Posterior cingulate gyrus (tissue), 11 donors: ENCODE data around the gene USP40.

Experiments used
- DNase-seq, 10 donors: peaks; one replicate each; pipeline versions ENCODE4 v3.0.0 to v3.0.0-alpha.2; 2020 to 2021; ENCODE audit warnings: mixed read lengths in 3 of 10
- intact Hi-C: fragments of 100-400 bp; cut with DNase I; formaldehyde crosslinking; loops from one replicate; pipeline ENCODE4 v1.15.1; 2023

Gene USP40

GRCh38 chr2:233498126-233498525, 68.5 kb downstream of the USP40 start:
- no peak for DNase-seq
- intact Hi-C loops = no loop called here

- DNase-seq = no peak
- intact Hi-C loops = no loop called here
These were observed 68.9 kb downstream of the USP40 start for GRCh38 chr2:233497692-233498091.

GRCh38 chr2:233495503-233496496, 70.8 kb downstream of the USP40 start:
- no peak for DNase-seq

GRCh38 chr2:233492751-233493150, 73.8 kb downstream of the USP40 start:
- intact Hi-C loops = no loop called here
- no peak for DNase-seq

More at GRCh38 chr2:233495503-233496496, 70.8 kb downstream of the USP40 start:
- intact Hi-C loops = no loop called here

- intact Hi-C loops = no loop called here
These were observed 74.5 kb downstream of the USP40 start for GRCh38 chr2:233492078-233492477.

GRCh38 chr2:233491326-233491725, 75.3 kb downstream of the USP40 start:
- intact Hi-C loops = no loop called here
- no peak for DNase-seq

More at GRCh38 chr2:233492078-233492477, 74.5 kb downstream of the USP40 start:
- DNase-seq = no peak

- intact Hi-C loops = no loop called here
- no peak for DNase-seq
These were observed 75.8 kb downstream of the USP40 start for GRCh38 chr2:233490831-233491230.

- peak in 4 of 10 donors; percentile 59 to 91 (median 64) for DNase-seq
These were observed 76.9 kb downstream of the USP40 start for GRCh38 chr2:233489666-233490065.

GRCh38 chr2:233489143-233489542, 77.4 kb downstream of the USP40 start:
- peak in 1 of 10 donors; percentile 69 for DNase-seq
- intact Hi-C loops = no loop called here

More at GRCh38 chr2:233489666-233490065, 76.9 kb downstream of the USP40 start:
- intact Hi-C loops = no loop called here

- intact Hi-C loops = no loop called here
- no peak for DNase-seq
These were observed 78.7 kb downstream of the USP40 start for GRCh38 chr2:233487748-233488345.

- intact Hi-C loops = no loop called here
- DNase-seq = peak in 1 of 10 donors; percentile 61
These were observed 79.6 kb downstream of the USP40 start for GRCh38 chr2:233486778-233487552.

GRCh38 chr2:233486357-233486756, 80.2 kb downstream of the USP40 start:
- DNase-seq = no peak
- intact Hi-C loops = no loop called here

- intact Hi-C loops = no loop called here
- peak in 1 of 10 donors; percentile 43 for DNase-seq
These were observed 80.9 kb downstream of the USP40 start for GRCh38 chr2:233485726-233486125.

- intact Hi-C loops = no loop called here
- peak in 2 of 10 donors; percentile 43 to 73 for DNase-seq
These were observed 84.0 kb downstream of the USP40 start for GRCh38 chr2:233482616-233483015.

GRCh38 chr2:233481368-233482142, 85.0 kb downstream of the USP40 start:
- peak in 2 of 10 donors; percentile 1 to 48 for DNase-seq
- intact Hi-C loops = no loop called here

- DNase-seq = peak in 5 of 10 donors; percentile 9 to 86 (median 75)
- intact Hi-C loops = no loop called here
These were observed 85.9 kb downstream of the USP40 start for GRCh38 chr2:233480490-233481202.

GRCh38 chr2:233479616-233480489, 86.7 kb downstream of the USP40 start:
- DNase-seq = peak in 2 of 10 donors; percentile 35 to 75
- intact Hi-C loops = no loop called here
